ENCODE data around the gene XPR1.

XPR1 gene

GRCh38 chr1:180939711-180940103, 307.9 kb downstream of the XPR1 start:
- no peak for TF ChIP-seq JUND (IDR thresholded peaks at IDR 0.05; ENCODE audit: low read depth)
- in situ Hi-C loops (cut with HindIII; ENCODE audit: low pct_unique_long_range_greater_than_20kb, low sequenced_read_pairs), result no loop called here
- no peak for DNase-seq (ENCODE audit: low read depth in 1 of 2, low spot score in 1 of 2)

All from T47D (cell line).